Lower leg skin (tissue), 4 donors: Measurements from ENCODE around the gene WSCD2. TPM values are rescaled to one million over a fixed set of nuclear protein-coding genes. Genes with fewer than 3 reads are reported as not detected.

ENCODE experiments used
- DNase-seq, 2 donors: peaks; one replicate each; pipeline ENCODE4 v3.0.0-alpha.2; 2019; ENCODE audit warnings: low spot score in 2 of 2
- H3K4me3 ChIP-seq: fragments of 200-600 bp; sonication (generic); 2 replicates; pipeline ENCODE4 v1.5.1; 2017; ENCODE audit warnings: mild to moderate bottlenecking, low read depth; ENCODE audit not compliant: poor library complexity, severe bottlenecking
- POLR2A ChIP-seq, 2 donors: fragments of 450-650 bp; IDR thresholded peaks; one replicate each; pipeline ENCODE4 v1.6.1; 2016 to 2017; ENCODE audit warnings: antibody characterized with exemption in 2 of 2, mild to moderate bottlenecking in 1 of 2, moderate library complexity in 1 of 2
- WGBS, 2 donors: methylation state at CpG; one replicate each; pipeline ENCODE4 v1.1.5; 2018; 5-methylcytosine and 5-hydroxymethylcytosine counted together
- intact Hi-C: fragments of 100-400 bp; cut with DNase I; formaldehyde crosslinking; loops from one replicate; pipeline ENCODE4 v1.15.0; 2023; ENCODE audit warnings: low total_unique reads
- total RNA-seq, 4 donors: library from RNA; depleted of rRNA; stranded (reverse); fragments of >200 nt; gene quantifications; one replicate each; pipeline ENCODE4 v1.1.0, GENCODE V29; 2016
- TF ChIP-seq, protein P1 (sequence below), 3 donors: fragments of 450-650 bp; IDR thresholded peaks; one replicate each; pipeline ENCODE4 v1.5.1; 2016; ENCODE audit warnings: antibody characterized with exemption in 3 of 3, mild to moderate bottlenecking in 3 of 3, moderate library complexity in 2 of 3

Gene WSCD2
- total RNA-seq, 4 donors from 2014 or later, result 0.15 to 0.63 (median 0.47) TPM

DNA sequence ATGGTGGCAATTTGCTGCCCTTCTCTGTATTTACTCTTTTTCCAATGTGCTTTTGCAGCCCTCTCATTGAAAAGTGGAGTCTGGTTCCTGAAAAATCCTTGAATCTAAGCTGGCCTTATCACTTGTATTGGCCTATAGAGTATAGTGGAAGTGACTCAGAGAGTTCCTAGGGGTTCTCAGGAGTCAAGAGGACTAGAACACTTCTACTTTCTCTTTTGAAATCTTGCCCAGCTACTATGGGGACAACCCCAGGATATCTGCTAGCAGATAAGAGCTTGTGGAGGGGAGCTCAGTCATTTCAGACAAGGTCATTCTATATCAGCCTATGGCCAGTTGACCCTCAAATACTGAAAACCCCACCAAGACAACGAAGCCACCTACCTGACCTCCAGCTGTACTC lies 26.7 kb upstream of the WSCD2 start:
- TF ChIP-seq, protein P1, sequence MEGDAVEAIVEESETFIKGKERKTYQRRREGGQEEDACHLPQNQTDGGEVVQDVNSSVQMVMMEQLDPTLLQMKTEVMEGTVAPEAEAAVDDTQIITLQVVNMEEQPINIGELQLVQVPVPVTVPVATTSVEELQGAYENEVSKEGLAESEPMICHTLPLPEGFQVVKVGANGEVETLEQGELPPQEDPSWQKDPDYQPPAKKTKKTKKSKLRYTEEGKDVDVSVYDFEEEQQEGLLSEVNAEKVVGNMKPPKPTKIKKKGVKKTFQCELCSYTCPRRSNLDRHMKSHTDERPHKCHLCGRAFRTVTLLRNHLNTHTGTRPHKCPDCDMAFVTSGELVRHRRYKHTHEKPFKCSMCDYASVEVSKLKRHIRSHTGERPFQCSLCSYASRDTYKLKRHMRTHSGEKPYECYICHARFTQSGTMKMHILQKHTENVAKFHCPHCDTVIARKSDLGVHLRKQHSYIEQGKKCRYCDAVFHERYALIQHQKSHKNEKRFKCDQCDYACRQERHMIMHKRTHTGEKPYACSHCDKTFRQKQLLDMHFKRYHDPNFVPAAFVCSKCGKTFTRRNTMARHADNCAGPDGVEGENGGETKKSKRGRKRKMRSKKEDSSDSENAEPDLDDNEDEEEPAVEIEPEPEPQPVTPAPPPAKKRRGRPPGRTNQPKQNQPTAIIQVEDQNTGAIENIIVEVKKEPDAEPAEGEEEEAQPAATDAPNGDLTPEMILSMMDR (IDR thresholded peaks at IDR 0.05), result no peak
- no peak for TF ChIP-seq POLR2A (IDR thresholded peaks at IDR 0.05)
- no peak for DNase-seq
- 0 to 82% methylated on average over 1 of the region's 1 CpG for WGBS, 2 donors
- H3K4me3 ChIP-seq, result no peak overlapping the region
- intact Hi-C loops, result no loop called here

DNA sequence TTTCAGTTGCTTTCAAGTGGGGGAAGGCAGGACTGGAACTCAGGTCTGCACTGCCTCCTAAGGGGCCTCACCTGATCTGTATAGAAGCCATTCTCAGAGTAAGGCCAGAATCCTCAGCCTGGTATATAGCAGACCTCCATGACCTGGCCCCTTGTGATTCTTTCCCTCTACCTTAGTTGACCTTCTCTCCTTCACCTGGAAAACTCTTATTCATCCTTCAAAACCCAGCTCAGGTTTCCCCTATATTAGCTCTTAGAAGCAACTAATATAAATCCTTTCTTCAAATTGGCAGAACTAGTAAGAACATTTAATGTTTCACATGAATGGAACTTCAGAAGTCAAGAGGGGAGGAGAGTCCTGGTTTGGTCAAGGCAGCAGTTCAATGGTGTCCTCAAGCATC lies 26.0 kb upstream of the WSCD2 start:
- no peak overlapping the region for H3K4me3 ChIP-seq
- intact Hi-C loops, result no loop called here
- DNase-seq, result no peak
- TF ChIP-seq POLR2A (IDR thresholded peaks at IDR 0.05), result no peak
- TF ChIP-seq, protein P1 (IDR thresholded peaks at IDR 0.05), result no peak

DNA sequence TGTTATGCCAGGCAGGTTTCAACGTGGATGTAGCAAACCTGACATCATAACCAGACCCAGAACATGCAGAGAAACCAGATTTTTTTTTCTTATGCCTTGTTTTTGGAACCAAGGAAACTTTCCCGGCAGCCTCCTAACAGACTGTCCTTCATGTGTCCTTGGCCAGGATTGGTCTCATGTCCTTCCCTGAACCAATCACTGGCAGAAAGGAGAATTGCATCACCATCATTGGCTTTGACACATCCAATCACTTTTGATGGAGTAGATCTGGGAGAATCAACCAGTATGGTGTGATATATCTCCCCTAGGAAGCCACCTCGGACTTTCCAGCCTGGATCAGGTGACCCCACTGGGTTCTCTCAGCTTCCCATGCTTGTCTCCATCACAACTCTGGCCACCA lies 25.6 kb upstream of the WSCD2 start:
- DNase-seq, result no peak
- no peak for TF ChIP-seq POLR2A (IDR thresholded peaks at IDR 0.05)
- TF ChIP-seq, protein P1 (IDR thresholded peaks at IDR 0.05), result no peak
- H3K4me3 ChIP-seq, result no peak overlapping the region
- 79 to 80% methylated on average over 3 of the region's 3 CpGs for WGBS, 2 donors
- intact Hi-C loops, result no loop called here

DNA sequence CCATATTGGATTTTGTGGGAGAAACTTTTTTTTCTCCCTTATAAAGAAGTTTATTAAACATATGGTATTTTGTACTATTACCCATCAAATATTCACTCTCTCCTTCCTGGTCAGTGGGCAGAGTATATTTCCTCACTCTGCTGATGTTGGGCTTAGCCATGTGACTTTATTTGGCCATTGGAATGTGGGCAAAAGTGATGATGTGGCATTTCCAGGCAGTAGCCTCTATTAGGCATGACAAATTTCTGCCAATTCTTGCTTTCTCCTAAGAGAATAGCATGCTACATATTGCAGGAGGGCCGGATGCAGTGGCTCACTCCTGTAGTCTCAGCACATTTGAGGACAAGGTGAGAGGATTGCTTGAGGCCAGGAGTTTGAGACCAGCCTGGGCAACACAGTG lies 24.4 kb upstream of the WSCD2 start:
- no peak for TF ChIP-seq POLR2A (IDR thresholded peaks at IDR 0.05)
- H3K4me3 ChIP-seq, result no peak overlapping the region
- intact Hi-C loops, result no loop called here
- 68 to 77% methylated on average over 1 of the region's 1 CpG for WGBS, 2 donors
- no peak for DNase-seq

DNA sequence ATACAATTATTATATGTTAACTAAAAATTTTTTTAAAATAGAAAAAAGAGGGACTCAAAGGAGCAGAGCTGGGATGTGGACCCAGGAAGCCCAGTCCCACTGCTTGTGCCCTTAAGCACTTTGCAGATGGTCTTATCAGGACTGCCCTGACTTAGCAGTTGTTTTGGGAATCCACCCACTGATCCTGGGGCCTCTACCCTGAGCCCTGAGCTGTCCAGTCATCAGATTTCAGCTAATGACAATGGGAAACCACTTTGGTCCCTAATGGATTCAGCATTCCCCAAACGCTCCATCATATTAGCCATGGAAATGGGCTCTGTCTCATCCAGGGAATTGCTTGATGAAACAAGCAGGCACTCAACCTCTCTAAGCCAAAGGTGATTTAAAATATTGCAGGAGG lies 22.5 kb upstream of the WSCD2 start:
- TF ChIP-seq, protein P1 (IDR thresholded peaks at IDR 0.05), result no peak
- no peak for TF ChIP-seq POLR2A (IDR thresholded peaks at IDR 0.05)

DNA sequence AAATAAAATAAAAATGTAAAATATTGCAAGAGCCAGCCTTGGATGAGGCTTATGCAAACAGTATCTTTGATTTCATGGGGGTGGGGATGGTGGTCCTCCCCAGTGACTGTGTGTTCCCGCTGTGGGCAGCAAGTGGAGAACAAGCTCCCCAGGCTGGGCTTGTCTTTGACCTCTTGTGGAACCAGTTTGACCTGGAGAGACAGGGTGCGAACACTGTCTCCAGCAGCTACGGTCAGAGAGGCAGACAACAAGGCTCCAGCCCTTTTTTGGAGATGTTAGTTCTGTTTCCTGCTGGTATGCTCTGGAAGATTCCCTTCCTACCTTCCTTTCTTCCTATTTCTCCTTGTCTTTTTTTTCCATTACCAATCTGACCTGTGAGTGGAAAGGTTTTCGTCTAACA lies 21.8 kb upstream of the WSCD2 start:
- WGBS, 2 donors, result 68 to 78% methylated on average over 4 of the region's 4 CpGs
- DNase-seq, result no peak
- no peak overlapping the region for H3K4me3 ChIP-seq
- TF ChIP-seq, protein P1 (IDR thresholded peaks at IDR 0.05), result no peak
- no peak for TF ChIP-seq POLR2A (IDR thresholded peaks at IDR 0.05)
- intact Hi-C loops, result no loop called here

More for the DNA sequence above, 22.5 kb upstream of the WSCD2 start:
- intact Hi-C loops, result no loop called here
- no peak for DNase-seq
- H3K4me3 ChIP-seq, result no peak overlapping the region
- 60 to 77% methylated on average over 1 of the region's 1 CpG for WGBS, 2 donors
